Stimulated activated CD4-positive, alpha-beta T cell treated with anti-CD3 and anti-CD28 coated beads, Interleukin-2, amount 100 ng/mL, for 24 hours (primary cell): ENCODE measurements around the gene VPS13A.
"Not testable (repeated sequence)": the region's sequence is repeated elsewhere in the genome, so short reads cannot be mapped to it uniquely, and the experiment has no call there.

ENCODE experiments used
- DNase-seq, 2 donors: peaks; one replicate each; pipeline ENCODE4 v3.0.0-alpha.2; 2020

VPS13A gene

DNA sequence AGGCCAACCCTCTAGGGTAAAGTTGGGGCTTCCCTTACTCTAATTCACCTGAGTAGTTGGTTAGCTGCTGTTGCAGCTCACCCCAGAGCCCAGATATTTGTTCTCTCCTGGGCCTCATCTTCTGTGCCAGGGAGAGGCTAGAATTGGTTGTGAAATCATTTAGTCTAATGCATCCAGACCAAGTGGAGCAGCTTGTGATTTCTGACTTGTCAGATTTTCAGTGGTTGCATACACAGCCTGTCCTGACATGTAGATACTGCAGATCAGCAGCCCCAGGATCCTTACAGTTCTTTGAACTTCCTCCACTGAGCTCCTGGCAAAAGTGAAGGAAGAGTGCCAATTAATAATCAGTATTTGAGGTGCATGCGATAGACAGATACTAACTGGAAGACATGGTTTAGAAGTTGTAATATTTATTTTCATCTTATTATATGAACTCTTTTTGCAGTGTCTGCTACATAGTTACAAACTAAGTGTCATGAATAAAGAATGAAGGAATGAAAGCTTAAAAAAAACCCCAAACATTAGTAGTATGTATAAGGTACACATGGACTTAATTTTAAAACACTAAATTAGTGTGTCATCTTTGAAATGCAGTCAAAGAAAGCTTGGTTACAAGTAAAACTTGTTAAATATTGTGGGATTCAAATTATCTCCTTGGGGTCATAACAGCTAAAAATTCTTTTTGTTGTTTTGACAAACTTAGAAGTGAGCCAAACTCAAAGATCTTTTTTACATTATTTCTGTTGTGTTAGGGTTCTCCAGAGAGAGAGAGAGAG lies 128.5 kb downstream of the VPS13A start:
- DNase-seq: no peak

DNA sequence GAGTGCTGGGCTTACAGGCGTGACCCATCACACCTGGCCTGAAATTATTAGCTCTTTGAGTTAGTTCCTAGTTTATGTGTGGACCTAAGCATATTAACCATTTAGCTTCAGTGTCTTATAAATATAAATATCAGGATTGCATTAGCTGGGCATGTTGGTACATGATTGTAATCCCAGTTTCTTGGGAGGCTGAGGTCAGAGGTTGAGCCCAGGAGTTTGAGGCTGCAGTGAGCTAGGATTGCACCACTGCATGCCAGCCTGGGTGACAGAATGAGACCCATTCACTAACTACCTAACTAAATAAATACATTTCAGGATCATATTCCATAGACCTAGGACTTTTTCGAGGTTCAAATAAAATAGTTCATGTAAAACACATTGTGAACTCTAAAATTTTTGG lies 129.8 kb downstream of the VPS13A start:
- DNase-seq: no peak

DNA sequence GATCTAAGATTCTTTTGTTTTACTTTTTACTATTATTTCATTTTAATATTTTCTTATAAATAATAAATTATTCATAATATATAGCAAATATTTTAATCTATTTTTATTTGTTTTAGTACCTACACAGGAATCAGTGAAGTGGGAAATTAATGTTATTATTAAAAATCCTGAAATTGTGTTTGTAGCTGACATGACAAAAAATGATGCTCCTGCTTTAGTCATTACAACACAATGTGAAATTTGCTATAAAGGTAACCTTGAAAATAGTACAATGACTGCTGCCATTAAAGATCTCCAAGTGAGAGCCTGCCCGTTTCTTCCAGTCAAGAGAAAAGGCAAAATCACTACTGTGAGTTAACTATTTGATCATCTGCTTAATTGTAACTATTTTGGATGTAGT lies 138.7 kb downstream of the VPS13A start:
- DNase-seq: no peak

GRCh38 chr9:77325058-77325457 lies 147.7 kb downstream of the VPS13A start:
- DNase-seq: no peak

- no peak for DNase-seq
Measured at GRCh38 chr9:77328102-77328501, 150.8 kb downstream of the VPS13A start.

DNA sequence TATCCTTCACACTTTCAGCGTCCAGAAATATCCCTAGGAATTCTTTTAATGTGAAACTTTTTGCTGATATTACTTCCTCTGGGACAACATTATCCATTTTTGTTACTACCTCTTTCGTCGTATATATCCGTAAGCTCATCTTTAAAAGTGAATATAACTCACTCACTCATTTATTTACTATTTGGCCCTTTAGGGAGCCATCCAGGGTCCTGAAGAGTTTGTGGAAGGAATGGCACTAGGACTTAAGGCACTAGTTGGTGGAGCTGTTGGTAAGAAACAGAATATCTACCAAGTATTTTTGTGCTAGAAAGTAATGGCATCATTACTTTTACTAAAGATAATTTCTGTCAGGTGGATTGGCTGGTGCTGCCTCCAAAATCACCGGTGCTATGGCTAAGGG lies 192.7 kb downstream of the VPS13A start:
- DNase-seq: no peak

DNA sequence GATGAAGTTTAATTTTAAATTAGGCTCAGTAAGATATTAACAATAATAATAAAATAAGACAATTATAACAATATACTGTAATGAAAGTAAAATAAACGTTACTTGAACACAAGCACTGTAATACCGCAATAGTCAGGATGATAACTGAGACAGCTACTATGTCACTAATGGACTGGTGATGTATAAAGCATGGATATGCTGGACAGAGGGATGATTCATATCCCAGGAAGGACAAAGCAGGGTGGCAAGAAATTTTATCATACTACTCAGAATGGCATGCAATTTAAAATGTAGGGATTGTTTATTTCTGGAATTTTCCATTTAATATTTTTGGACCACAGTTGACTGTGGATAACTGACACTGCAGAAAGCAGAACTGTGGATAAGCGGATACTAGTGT lies 196.9 kb downstream of the VPS13A start:
- no peak for DNase-seq

- DNase-seq: no peak
Measured at GRCh38 chr9:77375956-77376532, 198.7 kb downstream of the VPS13A start.

DNA sequence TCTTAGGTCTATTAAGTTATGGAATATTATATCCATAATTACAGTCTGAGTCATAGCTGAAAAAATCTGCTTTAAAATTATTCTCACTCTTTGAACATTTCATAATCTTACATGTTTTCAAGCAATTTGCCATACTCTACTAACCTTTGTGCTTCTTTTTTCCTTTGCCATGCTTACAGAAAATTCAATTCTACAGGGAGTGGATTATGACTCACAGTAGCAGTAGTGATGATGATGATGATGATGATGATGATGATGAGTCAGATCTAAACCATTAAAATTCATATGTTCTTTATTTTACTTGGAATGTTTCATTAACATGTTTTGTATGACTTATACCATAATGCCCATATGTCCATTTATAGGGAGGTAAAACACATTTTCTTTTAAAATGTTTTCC lies 207.1 kb downstream of the VPS13A start:
- DNase-seq: no peak

DNA sequence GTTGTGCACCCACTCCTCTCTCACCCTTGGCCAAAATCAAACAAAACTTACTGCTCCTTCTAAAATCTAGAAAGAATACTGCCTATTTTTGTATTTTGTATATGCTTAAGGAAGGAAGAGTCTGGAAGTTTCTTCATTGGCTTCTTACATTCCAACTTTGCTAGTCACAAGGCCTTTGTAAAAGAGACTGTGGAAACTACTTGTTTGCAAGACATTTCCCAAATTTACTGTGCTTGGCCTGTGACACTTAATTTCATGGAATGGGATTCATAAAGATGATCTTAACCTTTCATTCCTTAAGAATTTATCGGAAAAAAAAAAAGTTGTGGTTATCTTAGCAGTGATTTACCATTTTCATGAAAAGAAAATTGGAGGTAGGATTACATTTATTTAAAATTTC lies 208.9 kb downstream of the VPS13A start:
- DNase-seq: no peak

- no peak for DNase-seq
Measured at GRCh38 chr9:77391834-77392233, 214.5 kb downstream of the VPS13A start.

- DNase-seq: no peak
Measured at GRCh38 chr9:77392328-77392727, 215.0 kb downstream of the VPS13A start.

GRCh38 chr9:77398581-77398980 lies 221.2 kb downstream of the VPS13A start:
- DNase-seq: not testable (repeated sequence)

GRCh38 chr9:77399964-77400363 lies 222.6 kb downstream of the VPS13A start:
- no peak for DNase-seq

GRCh38 chr9:77402286-77402685 lies 225.0 kb downstream of the VPS13A start:
- no peak for DNase-seq

- DNase-seq: no peak
Measured at GRCh38 chr9:77403239-77403638, 225.9 kb downstream of the VPS13A start.

- not testable (repeated sequence) for DNase-seq
Measured at GRCh38 chr9:77408521-77408920, 231.2 kb downstream of the VPS13A start.

GRCh38 chr9:77417566-77417965 lies 240.2 kb downstream of the VPS13A start:
- DNase-seq: no peak

DNA sequence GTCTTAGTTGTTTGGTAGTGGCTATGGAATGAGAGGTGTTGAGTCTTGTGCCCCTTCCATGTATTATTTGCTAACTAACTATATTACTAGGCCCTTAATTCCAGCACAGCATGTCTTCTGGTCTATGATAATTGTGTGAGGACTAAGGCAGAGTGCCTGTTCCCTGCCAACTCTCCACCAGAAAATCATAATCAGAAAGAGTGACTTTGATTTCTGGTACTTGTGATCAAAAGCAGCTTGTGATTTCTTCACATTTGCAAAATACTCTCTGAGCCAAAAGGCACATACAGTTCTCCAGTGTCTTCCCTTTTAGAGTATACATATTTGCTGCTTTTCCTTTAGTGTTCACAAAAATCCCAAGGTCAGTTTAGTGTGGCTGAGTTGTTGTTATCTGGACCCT lies 240.9 kb downstream of the VPS13A start:
- no peak for DNase-seq

DNA sequence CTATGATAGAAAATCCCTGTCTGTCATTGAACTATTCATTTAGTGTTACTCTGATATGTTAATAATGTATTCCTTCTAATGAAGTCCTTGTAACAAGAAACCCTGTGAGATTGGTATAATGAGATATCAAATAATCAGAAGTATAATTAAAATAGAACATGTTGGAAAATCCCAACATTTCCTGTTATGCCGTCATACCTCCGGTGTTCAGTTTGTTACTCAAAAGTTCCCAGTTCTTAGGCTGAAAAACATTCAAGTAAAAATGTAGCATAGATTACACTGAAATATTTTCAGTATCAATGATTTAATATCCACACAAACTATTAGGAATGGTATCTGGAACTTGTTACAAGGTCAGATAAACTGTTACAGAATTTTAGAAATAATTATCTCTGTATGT lies 243.3 kb downstream of the VPS13A start:
- DNase-seq: no peak

- DNase-seq: no peak
Measured at GRCh38 chr9:77421506-77422265, 244.4 kb downstream of the VPS13A start.

DNA sequence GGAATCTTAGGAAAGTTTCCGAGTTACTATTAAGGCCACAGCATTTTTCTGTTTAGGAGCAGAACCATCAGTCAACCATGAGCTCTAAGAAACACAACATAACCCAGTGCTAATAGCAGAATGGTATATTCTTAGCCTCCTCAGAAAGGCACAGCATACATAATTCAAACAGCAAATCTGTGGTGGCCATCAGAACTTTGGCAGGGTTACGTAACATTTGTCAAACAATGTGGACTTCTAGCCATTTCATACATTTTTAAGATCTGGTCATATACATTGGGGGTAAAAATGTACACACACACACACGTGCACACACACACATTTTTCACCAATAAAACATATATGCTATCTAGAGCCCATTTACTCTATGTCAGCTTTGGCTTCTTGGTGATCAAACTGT lies 245.6 kb downstream of the VPS13A start:
- no peak for DNase-seq

GRCh38 chr9:77423841-77424240 lies 246.5 kb downstream of the VPS13A start:
- no peak for DNase-seq

DNA sequence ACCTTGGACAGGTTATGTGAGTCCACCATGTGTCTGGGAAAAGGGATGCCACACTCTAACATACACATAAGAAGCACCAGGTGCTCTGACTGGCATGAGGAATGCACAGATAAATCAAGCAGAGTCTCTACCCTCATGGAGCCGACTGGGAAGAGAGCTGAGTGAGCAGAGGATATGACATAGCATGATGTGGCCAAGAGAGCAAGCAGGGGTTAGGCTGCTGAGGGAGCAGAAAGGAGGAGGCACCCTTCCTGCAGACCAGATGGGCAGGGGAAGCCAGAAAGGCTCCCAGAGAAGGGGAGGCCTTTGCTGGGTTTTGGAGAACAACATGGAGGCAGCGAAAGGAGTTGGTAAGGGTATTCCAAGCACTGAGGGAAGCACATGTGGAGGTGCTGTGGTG lies 247.7 kb downstream of the VPS13A start:
- no peak for DNase-seq
